Loucy (cell line): Measurements from ENCODE around the gene SLC15A3.

Source experiments
- EZH2phosphoT487 ChIP-seq: fragments of 200-600 bp; IDR thresholded peaks from 2 replicates; pipeline ENCODE4 v1.6.1; 2018; ENCODE audit warnings: antibody characterized with exemption, mild to moderate bottlenecking, moderate library complexity, borderline replicate concordance
- TF ChIP-seq, protein P1 (sequence below): fragments of 200-600 bp; sonication (generic); conservative IDR thresholded peaks from 2 replicates; pipeline ENCODE4 v1.5.1; 2014; ENCODE audit warnings: mild to moderate bottlenecking, antibody characterized with exemption, low read length

DNA sequence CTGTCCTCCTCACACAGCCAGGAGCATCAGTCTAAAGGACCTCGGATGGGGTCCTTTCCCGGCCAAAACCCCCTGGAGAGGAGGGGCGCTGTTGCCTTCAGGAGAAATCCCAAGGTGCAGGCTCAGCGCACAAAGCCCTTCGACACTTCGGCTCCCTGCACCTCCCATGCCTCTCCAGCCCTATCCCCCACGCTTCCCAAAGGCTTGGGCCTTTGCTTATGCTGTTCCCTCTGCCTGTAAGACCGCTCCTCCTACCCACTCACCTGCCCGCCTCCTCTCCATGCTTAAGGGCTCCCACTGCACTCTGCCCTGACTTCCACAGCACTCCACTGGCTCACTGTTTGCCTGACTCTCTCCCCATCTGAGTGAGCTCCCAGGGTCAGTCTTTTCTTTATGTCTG lies 13.5 kb downstream of the SLC15A3 start:
- TF ChIP-seq, protein P1, sequence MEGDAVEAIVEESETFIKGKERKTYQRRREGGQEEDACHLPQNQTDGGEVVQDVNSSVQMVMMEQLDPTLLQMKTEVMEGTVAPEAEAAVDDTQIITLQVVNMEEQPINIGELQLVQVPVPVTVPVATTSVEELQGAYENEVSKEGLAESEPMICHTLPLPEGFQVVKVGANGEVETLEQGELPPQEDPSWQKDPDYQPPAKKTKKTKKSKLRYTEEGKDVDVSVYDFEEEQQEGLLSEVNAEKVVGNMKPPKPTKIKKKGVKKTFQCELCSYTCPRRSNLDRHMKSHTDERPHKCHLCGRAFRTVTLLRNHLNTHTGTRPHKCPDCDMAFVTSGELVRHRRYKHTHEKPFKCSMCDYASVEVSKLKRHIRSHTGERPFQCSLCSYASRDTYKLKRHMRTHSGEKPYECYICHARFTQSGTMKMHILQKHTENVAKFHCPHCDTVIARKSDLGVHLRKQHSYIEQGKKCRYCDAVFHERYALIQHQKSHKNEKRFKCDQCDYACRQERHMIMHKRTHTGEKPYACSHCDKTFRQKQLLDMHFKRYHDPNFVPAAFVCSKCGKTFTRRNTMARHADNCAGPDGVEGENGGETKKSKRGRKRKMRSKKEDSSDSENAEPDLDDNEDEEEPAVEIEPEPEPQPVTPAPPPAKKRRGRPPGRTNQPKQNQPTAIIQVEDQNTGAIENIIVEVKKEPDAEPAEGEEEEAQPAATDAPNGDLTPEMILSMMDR: no peak
- no peak for TF ChIP-seq EZH2phosphoT487
